ENCODE measurements around the gene RBP7. TPM values are rescaled to one million over a fixed set of nuclear protein-coding genes. Genes with fewer than 3 reads are reported as not detected.

RBP7 gene
- total RNA-seq, 1 donor from 2014 or later = not detected

DNA sequence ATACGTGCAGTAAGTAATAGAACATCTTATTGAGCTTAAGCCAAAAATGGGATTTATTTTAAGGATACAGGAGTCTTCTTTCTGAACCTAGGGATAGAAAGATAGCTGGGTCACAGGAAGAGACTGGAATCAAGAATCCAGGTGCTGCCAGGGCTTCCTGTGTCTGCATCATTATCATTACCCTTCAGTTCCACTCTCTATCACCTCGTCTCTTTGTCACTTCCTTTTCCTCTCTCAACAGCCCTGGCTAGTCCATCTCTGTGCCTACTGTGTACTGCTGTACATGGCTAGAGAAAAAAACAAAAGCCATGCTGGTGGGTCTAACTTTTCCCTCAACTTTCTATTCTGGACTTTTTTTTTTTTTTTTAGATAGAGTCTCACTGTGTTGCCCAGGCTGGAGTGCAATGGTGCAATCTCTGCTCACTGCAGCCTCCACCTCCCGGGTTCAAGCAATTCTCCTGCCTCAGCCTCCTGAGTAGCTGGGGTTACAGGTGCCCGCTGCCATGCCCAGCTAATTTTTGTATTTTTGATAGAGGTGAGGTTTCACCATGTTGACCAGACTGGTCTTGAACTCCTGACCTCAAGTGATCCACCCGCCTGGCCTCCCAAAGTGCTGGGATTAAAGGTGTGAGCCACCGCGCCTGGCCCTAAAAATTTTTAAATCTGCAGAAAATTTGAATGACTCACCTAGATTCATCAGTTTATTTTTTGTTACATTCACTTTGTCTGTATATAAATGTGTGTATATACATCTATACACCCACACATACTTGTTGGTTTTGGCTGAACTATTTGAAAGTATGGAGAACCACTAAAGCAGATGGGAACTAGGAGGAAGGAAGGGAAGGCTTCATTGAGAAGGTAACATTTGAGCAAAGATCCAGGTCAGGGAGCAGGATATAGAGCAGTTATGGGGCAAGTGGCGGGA lies 67.7 kb downstream of the RBP7 start:
- no peak for FAIRE-seq

DNA sequence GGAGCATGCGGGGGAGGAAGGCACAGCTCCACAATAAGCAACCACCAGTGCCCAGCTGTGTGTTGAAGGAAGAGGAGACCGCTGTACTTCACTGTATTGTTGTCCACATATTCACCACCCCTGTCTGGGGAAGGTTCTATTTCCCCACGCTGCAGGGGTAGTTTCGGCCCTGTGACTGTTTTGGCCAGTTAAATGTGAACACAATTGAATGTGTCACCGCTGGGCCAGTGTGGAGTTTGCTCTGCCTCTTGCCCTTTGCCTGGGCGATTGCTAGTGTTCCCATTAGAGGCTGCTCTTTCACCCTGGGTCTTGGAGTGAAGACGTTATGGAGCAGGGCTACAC lies 68.3 kb downstream of the RBP7 start:
- DNase-seq (ENCODE audit: low spot score in 2 of 2) = no peak
- FAIRE-seq = no peak

More for the DNA sequence above, 67.7 kb downstream of the RBP7 start:
- no peak for DNase-seq (ENCODE audit: low spot score in 2 of 2)

Small RNA genes lying within 50 kb of the gene (small RNA-seq; reads per million reads assigned to genes)
- not detected for gene MIR5697

Other genes with a start within 250 kb of the RBP7 start
- gene CLSTN1, start 173.3 kb upstream of the RBP7 start, total RNA-seq = 143 TPM
- gene CTNNBIP1, start 87.0 kb upstream of the RBP7 start, total RNA-seq = 44.0 TPM
- gene LZIC, start 53.8 kb upstream of the RBP7 start, total RNA-seq = 82.3 TPM
- 9.0 TPM for gene NMNAT1, start 53.8 kb upstream of the RBP7 start, total RNA-seq
- 27.3 TPM for gene UBE4B, start 35.7 kb downstream of the RBP7 start, total RNA-seq
- gene KIF1B, start 213.3 kb downstream of the RBP7 start, total RNA-seq = 162 TPM